H4 (cell line): ENCODE data around the gene WHRN. TPM values are rescaled to one million over a fixed set of nuclear protein-coding genes. Genes with fewer than 3 reads are reported as not detected.

Source experiments
- DNase-seq: peaks from one replicate; pipeline ENCODE4 v3.0.0-alpha.2; 2015; ENCODE audit warnings: low spot score
- total RNA-seq: library from RNA; depleted of rRNA; stranded (reverse); fragments of >200 nt; shearing (Covaris generic); gene quantifications from 2 replicates; pipeline ENCODE4 v1.2.3, GENCODE V29; 2014

Gene WHRN
- total RNA-seq, 1 experiment from 2014 or later: 1.5 TPM

DNA sequence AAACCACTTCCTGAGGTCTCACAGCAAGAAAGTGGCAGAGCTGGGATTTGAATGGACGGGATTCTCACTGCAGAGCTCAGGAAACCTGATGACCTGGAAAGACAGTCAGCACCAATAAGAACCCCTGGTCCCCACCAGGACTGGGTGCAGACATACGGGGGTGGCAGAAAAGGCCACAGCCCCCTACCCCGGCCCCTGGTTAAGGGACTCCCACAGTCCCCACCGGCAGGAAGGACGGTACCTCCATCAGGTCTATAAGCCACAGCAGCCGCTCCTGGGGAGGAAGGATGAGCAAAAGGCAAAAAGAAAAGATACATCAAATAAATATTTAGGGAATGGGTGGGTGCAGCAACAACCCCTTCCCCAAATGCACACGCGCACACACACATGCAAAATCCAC lies 85.5 kb downstream of the WHRN start:
- no peak for DNase-seq

GRCh38 chr9:114418053-114418452 lies 87.2 kb downstream of the WHRN start:
- no peak for DNase-seq

- DNase-seq: peak; percentile 60
Measured at GRCh38 chr9:114417511-114417910, 87.8 kb downstream of the WHRN start.

DNA sequence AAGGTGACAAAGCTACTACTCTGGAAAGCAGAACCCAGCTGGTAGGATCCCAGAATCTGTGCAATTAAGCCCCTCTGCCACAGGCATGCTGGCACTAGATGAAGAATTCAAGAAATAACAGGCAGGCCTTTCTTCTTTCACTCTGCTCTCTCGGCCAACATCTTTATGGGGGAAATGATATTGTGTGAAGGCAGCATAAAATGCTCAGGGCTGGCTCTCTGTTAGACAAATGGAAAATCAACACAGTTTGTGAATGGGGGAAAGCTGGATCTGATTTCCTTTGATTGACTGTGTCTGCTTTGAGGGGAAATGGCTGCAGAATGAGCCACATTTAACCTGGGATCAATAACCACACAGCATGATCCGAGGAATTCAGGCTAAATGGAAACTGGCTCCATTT lies 88.4 kb downstream of the WHRN start:
- DNase-seq: no peak

GRCh38 chr9:114416290-114416689 lies 89.0 kb downstream of the WHRN start:
- no peak for DNase-seq

GRCh38 chr9:114414346-114414745 lies 90.9 kb downstream of the WHRN start:
- DNase-seq: no peak

GRCh38 chr9:114413861-114414301 lies 91.4 kb downstream of the WHRN start:
- DNase-seq: no peak

GRCh38 chr9:114412048-114412683 lies 93.1 kb downstream of the WHRN start:
- no peak for DNase-seq

GRCh38 chr9:114411452-114411851 lies 93.8 kb downstream of the WHRN start:
- no peak for DNase-seq

- no peak for DNase-seq
Measured at GRCh38 chr9:114410910-114411309, 94.4 kb downstream of the WHRN start.

DNA sequence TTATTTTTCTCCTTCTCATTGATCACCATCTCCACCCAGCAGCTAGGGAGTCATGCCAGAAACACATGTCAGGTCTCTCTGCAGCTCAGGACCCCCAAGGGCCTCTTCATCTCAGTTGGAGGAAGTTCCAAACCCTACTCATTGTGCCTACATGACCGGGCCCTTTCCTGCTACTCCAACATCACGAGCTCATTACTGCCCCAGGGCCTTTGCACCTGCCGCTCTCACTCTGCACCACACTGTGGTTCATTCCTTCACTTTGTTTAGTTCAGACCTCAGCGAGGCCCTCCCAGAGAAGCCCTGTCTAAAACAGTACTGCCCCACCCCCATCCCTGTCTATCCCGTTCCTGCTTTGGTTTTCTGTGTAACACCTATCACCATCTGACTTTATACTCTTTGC lies 95.4 kb downstream of the WHRN start:
- DNase-seq: no peak

GRCh38 chr9:114409103-114409780 lies 96.0 kb downstream of the WHRN start:
- peak; percentile 27 for DNase-seq

DNA sequence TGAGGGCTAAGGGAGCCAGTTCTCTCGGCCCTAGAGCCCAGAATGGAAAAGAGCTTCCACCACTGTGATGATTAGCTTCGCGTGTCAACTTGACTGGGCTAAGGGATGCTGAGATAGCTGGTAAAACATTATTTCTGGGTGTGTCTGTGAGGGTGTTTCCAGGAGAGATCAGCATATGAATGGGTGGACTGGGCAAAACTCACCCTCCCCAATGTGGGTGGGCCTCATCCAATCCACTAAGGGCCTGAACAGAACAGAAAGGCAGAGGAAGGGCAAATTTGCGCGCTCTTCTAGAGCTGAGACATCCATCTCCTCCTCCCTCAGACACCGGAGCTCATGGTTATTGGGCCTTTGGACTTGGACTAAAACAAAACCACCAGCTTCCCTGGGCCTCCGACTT lies 96.6 kb downstream of the WHRN start:
- DNase-seq: no peak

GRCh38 chr9:114407889-114408288 lies 97.4 kb downstream of the WHRN start:
- no peak for DNase-seq

DNA sequence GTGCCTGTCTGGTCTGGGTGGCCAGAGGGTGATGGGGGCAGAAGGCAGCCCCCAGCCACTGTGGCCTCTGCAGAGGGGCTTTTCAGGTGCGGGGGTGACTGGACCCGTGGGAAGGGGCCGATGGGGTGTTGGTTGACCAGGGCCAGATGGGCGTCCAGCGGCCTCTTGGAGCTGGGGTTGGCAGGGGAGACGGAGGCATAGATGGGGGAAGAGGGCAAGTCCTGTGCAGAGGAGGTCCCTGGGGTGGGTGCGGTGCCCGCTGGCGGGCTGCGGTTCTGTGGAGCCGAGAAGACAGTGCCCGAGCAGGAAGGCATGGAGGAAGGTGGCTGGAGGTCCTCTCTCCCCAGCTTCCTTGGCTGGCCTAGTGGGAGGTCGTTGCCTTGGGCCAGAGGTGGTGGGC lies 98.8 kb downstream of the WHRN start:
- DNase-seq: no peak

- peak; percentile 64 for DNase-seq
Measured at GRCh38 chr9:114405294-114406034, 99.8 kb downstream of the WHRN start.

GRCh38 chr9:114404531-114404930 lies 100.7 kb downstream of the WHRN start:
- DNase-seq: no peak

GRCh38 chr9:114403153-114403756 lies 102.0 kb downstream of the WHRN start:
- DNase-seq: no peak

GRCh38 chr9:114401344-114401743 lies 103.9 kb downstream of the WHRN start:
- no peak for DNase-seq

GRCh38 chr9:114400772-114401171 lies 104.5 kb downstream of the WHRN start:
- no peak for DNase-seq

GRCh38 chr9:114400219-114400618 lies 105.1 kb downstream of the WHRN start:
- DNase-seq: no peak

- DNase-seq: no peak
Measured at GRCh38 chr9:114399381-114399780, 105.9 kb downstream of the WHRN start.
